IPS-18c (cell line): ENCODE results near the gene DPP4.
A peak's percentile ranks its signal among the peaks of the same experiment; 100 is the strongest.

Experiments
- H3K4me3 ChIP-seq: 2 replicates; pipeline ENCODE4 v1.7.0; 2013; ENCODE audit warnings: low read depth, mild to moderate bottlenecking, low read length, moderate library complexity; ENCODE audit not compliant: insufficient read depth
- H3K9me3 ChIP-seq: one replicate; pipeline ENCODE4 v1.6.1; 2013; ENCODE audit warnings: mild to moderate bottlenecking, low read length, moderate library complexity; ENCODE audit not compliant: control insufficient read depth, insufficient read depth

The DPP4 gene

GRCh38 chr2:162092008-162092390, 18.0 kb upstream of the DPP4 start:
- Histone ChIP-seq H3K4me3 (no peak overlapping the region), H3K9me3 (no peaks in the 10 kb centered on the region)

- H3K9me3 ChIP-seq: no peaks in the 10 kb centered on the region
- no peak overlapping the region for H3K4me3 ChIP-seq
These were observed 17.5 kb upstream of the DPP4 start for GRCh38 chr2:162091325-162092007.

DNA sequence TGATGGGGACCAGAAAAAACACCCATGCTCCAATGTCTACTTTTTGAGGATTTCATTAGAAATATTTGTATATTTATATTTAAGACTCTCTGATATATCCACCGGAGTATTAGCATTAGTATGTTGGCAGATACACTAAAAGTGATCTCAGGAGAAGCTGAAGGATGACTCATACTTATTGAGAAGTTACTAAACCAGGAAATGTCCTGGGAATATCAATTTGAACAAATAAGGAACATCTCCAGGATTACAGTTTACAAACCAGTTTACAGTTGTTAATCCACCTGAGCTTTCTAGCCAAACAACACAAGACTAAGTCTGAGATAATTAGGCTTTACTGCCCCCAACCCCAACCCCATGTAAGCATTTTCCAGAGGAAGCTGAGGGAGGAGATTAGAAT, 16.1 kb upstream of the DPP4 start:
- no peak overlapping the region for H3K4me3 ChIP-seq
- H3K9me3 ChIP-seq: no peaks in the 10 kb centered on the region

GRCh38 chr2:162086904-162087303, 12.9 kb upstream of the DPP4 start:
- no peak overlapping the region for H3K4me3 ChIP-seq
- no peaks in the 10 kb centered on the region for H3K9me3 ChIP-seq

- Histone ChIP-seq H3K9me3 (no peaks in the 10 kb centered on the region), H3K4me3 (no peak overlapping the region)
These were observed 11.3 kb upstream of the DPP4 start for GRCh38 chr2:162085090-162085891.

DNA sequence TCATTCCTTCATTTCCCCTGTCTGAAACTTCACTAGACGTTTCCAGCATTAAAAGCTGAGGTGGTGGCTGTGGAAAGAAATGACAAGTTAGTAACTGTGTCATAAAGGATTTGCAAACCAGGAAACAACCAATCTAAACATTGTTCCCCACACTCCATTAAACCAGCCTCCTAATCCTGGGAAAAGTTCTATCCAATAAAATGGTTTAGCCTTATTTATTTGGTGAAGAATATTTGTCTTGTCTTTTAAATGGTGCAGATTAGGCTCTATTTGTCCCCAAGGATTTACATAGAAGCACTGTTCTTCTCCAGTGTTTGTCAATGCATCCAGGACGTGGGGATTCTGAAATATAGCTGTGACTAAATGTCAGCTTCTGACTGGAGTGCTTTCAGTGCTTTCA, 10.5 kb upstream of the DPP4 start:
- peaks cover 2% of the 10 kb centered on the region for H3K9me3 ChIP-seq
- no peak overlapping the region for H3K4me3 ChIP-seq

DNA sequence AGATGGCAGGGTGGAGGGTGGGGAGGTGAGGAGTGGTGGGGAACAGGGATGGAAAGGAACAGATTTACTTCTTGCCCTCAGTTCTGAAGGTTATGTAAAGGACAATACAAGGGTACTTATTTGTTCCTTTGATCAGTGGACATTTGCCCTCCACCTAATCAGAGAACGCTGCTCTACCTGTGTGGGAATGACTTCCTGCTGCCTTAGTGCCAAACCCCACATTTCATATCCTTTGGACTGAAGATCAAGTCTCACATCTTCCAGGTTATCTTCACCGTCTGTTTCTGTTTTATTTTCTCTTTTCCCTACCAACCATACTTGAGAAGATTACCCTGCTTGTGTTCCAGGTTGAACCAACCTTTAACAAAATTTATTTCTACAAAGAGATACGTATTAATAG, 8.7 kb upstream of the DPP4 start:
- Histone ChIP-seq H3K9me3 (peaks cover 5% of the 10 kb centered on the region), H3K4me3 (no peak overlapping the region)

DNA sequence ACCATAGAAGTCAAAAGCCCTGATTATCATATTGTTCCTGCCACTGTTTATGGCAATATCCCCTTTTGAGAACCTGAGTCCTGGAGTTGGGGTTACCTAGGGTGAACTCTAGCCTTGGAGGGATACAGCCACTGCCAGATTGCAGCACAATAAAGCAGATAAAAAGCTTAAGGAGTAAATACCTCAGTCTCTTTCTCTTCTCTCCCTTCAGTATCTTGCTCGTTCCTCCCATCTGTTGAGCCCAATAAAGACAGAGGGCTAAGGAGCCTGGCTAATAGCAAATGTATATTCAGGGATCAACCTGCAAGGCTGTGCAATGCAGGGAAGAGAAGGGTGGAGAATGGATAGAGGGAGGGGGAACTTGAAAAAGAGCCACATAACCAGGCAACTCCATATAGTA, 8.0 kb upstream of the DPP4 start:
- Histone ChIP-seq H3K4me3 (no peak overlapping the region), H3K9me3 (peaks cover 5% of the 10 kb centered on the region)

- H3K9me3 ChIP-seq: peaks cover 5% of the 10 kb centered on the region
- no peak overlapping the region for H3K4me3 ChIP-seq
These were observed 5.5 kb upstream of the DPP4 start for GRCh38 chr2:162079514-162079913.

- Histone ChIP-seq H3K4me3 (no peak overlapping the region), H3K9me3 (peaks cover 5% of the 10 kb centered on the region)
These were observed 1.7 kb upstream of the DPP4 start for GRCh38 chr2:162075689-162076132.

GRCh38 chr2:162074928-162075688, 1.1 kb upstream of the DPP4 start:
- Histone ChIP-seq H3K4me3 (no peak overlapping the region), H3K9me3 (peaks cover 5% of the 10 kb centered on the region)

DNA sequence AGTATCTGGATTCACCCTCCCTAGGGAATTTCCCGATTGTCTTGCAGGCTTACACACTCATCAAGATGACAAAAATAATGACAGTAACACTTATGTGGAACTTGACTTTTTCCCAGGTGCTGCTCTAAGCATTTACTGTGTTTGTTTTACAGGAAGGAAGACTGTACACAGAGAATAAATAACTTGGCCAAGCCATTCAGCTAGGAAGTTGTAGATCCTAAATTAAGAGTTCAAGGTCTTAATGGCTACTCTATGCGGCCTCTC, 549 bp upstream of the DPP4 start:
- Histone ChIP-seq H3K9me3 (peaks cover 3% of the 10 kb centered on the region), H3K4me3 (no peak overlapping the region)

- peak overlapping the region; percentile 62 for H3K4me3 ChIP-seq
- no peaks in the 10 kb centered on the region for H3K9me3 ChIP-seq
These were observed 783 bp downstream of the DPP4 start for GRCh38 chr2:162072976-162073887.

DNA sequence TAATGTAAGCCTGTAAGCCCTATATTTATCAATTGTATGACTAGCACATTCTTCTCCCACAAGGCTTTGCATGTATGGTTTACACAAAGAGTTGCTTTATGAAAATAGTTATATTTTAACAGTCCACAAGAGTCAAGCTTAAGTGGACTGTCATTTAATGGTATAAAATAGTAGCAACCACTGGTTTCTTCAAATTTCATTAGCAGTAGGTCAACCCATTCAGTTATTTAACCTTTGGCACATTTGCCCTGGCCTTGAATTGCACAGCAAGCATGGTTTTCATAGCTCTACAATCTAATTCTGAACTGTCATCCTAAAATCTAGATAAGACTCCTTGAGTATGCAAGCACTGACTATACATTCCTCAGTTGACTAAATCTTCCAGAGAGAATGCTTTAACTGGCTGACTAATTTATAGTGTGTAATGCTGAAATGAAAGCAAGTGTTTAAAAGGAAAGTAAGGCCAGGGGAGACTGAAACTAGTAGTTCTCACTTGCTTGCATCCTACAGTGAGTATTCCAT, 1.8 kb downstream of the DPP4 start:
- Histone ChIP-seq H3K9me3 (no peaks in the 10 kb centered on the region), H3K4me3 (no peak overlapping the region)

DNA sequence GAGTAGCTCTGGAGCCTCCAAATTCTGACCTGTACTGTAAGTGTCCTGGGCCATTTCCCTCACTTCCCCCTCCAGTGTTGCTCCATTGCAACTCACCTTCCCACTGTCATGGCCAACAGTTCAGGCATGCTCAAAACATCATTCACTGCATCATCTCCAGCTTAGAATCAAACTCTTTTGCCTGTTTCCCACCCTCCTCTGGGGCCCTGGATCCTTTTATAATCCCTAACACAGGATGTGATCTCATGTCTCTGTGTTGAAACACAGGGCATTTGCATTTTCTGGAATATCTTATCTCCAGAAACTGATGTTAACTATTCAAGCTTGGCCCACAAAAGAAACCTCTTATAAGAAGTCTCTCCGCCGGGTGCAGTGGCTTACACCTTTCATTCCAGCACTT, 3.0 kb downstream of the DPP4 start:
- Histone ChIP-seq H3K4me3 (no peak overlapping the region), H3K9me3 (no peaks in the 10 kb centered on the region)

- H3K4me3 ChIP-seq: no peak overlapping the region
- no peaks in the 10 kb centered on the region for H3K9me3 ChIP-seq
These were observed 3.6 kb downstream of the DPP4 start for GRCh38 chr2:162070228-162070936.
